K562 (cell line): ENCODE data around the gene DOK3. TPM values are rescaled to one million over a fixed set of nuclear protein-coding genes. Genes with fewer than 3 reads are reported as not detected.

ENCODE experiments used
- ARHGAP35 ChIP-seq: fragments of 450-650 bp; IDR thresholded peaks from 2 replicates; pipeline ENCODE4 v1.6.1; 2018; ENCODE audit not compliant: partially characterized antibody
- CBX1 ChIP-seq: sonication (generic); IDR thresholded peaks from 2 replicates; pipeline ENCODE4 v1.6.1; 2016; ENCODE audit warnings: antibody characterized with exemption, low read depth, mild to moderate bottlenecking
- CC2D1A ChIP-seq: fragments of 450-650 bp; IDR thresholded peaks from 2 replicates; pipeline ENCODE4 v1.6.1; 2017; ENCODE audit warnings: mild to moderate bottlenecking
- CCNT2 ChIP-seq: IDR thresholded peaks from 2 replicates; pipeline ENCODE4 v1.6.1; 2011; ENCODE audit warnings: borderline replicate concordance, low read depth, mild to moderate bottlenecking, moderate library complexity, mixed read lengths, low read length; ENCODE audit not compliant: insufficient read length; ENCODE audit errors: extremely low read depth
- E2F8 ChIP-seq: fragments of 450-650 bp; IDR thresholded peaks from 2 replicates; pipeline ENCODE4 v1.7.1; 2018; ENCODE audit warnings: mild to moderate bottlenecking, low read depth; ENCODE audit not compliant: partially characterized antibody
- FOXO4 ChIP-seq: fragments of 450-650 bp; formaldehyde crosslinking; IDR thresholded peaks from 2 replicates; pipeline ENCODE4 v1.4.0; 2020; ENCODE audit warnings: mild to moderate bottlenecking, moderate library complexity
- HMGXB4 ChIP-seq: sonication (generic); formaldehyde crosslinking; IDR thresholded peaks from 2 replicates; pipeline ENCODE4 v1.8.1; 2023; ENCODE audit warnings: mild to moderate bottlenecking, missing genetic modification reagents
- HOXB6 ChIP-seq: fragments of 250-450 bp; sonication (Bioruptor Pico); IDR thresholded peaks from 2 replicates; pipeline ENCODE4 v1.5.1; 2022; ENCODE audit warnings: mild to moderate bottlenecking, borderline replicate concordance
- HSF4 ChIP-seq: fragments of 250-450 bp; sonication (Bioruptor Pico); IDR thresholded peaks from 2 replicates; pipeline ENCODE4 v2.1.2; 2022; ENCODE audit warnings: mild to moderate bottlenecking, moderate library complexity, borderline replicate concordance
- MED1 ChIP-seq: sonication (generic); formaldehyde crosslinking; IDR thresholded peaks from 2 replicates; pipeline ENCODE4 v1.8.1; 2023; ENCODE audit warnings: missing genetic modification reagents, borderline replicate concordance
- MEF2A ChIP-seq: IDR thresholded peaks from 2 replicates; pipeline ENCODE4 v1.6.1; 2011; ENCODE audit warnings: low read depth, mild to moderate bottlenecking, low read length, moderate library complexity; ENCODE audit not compliant: control insufficient read depth
- MYBL2 ChIP-seq, 2 experiments: fragments of 450-650 bp in 1 of 2; sonication (generic) in 1 of 2; formaldehyde crosslinking in 1 of 2; IDR thresholded peaks; 2 replicates each; pipeline versions ENCODE4 v1.6.1 to v1.8.1; 2017 to 2022; ENCODE audit warnings: borderline replicate concordance in 1 of 2, inconsistent platforms in 1 of 2, low read depth in 1 of 2, mild to moderate bottlenecking in 1 of 2, missing genetic modification reagents in 1 of 2, moderate library complexity in 1 of 2
- SMAD1 ChIP-seq: fragments of 150-350 bp; IDR thresholded peaks from 2 replicates; pipeline ENCODE4 v1.6.1; 2014; ENCODE audit warnings: low read length, low read depth; ENCODE audit not compliant: partially characterized antibody
- TAF1 ChIP-seq: IDR thresholded peaks from 2 replicates; pipeline ENCODE4 v1.6.1; 2011; ENCODE audit warnings: mild to moderate bottlenecking, low read length, moderate library complexity; ENCODE audit not compliant: insufficient read depth, control insufficient read depth, severe bottlenecking; ENCODE audit errors: extremely low read depth
- ZC3H11A ChIP-seq: IDR thresholded peaks from 2 replicates; pipeline ENCODE4 v1.6.1; 2012; ENCODE audit warnings: low read depth, low read length, improper control_type of control experiment
- ZC3H8 ChIP-seq: fragments of 450-650 bp; IDR thresholded peaks from 2 replicates; pipeline ENCODE4 v1.6.1; 2017
- ZFP1 ChIP-seq: fragments of 450-650 bp; formaldehyde crosslinking; IDR thresholded peaks from 2 replicates; pipeline ENCODE4 v1.4.0; 2020; ENCODE audit warnings: mild to moderate bottlenecking, mixed read lengths
- ZFX ChIP-seq: sonication (generic); formaldehyde crosslinking; IDR thresholded peaks from 2 replicates; pipeline ENCODE4 v1.8.0; 2022; ENCODE audit warnings: mild to moderate bottlenecking, missing genetic modification reagents, moderate library complexity
- ZKSCAN8 ChIP-seq: fragments of 200-800 bp; sonication (Bioruptor generic); IDR thresholded peaks from 2 replicates; pipeline ENCODE4 v1.6.1; 2016; ENCODE audit warnings: missing genetic modification characterization, missing compliant biosample characterization
- ZNF780A ChIP-seq: fragments of 250-450 bp; sonication (Bioruptor Pico); IDR thresholded peaks from 2 replicates; pipeline ENCODE4 v1.5.0; 2021; ENCODE audit warnings: mild to moderate bottlenecking
- ZNF79 ChIP-seq: fragments of 250-450 bp; sonication (Bioruptor Pico); IDR thresholded peaks from 2 replicates; pipeline ENCODE4 v1.4.0; 2020; ENCODE audit warnings: low read depth, mild to moderate bottlenecking, moderate library complexity
- polyA plus RNA-seq, 8 experiments: library from polyadenylated mRNA; depleted of rRNA in 4 of 8; stranded (reverse) in 5 of 8; unstranded in 3 of 8; fragments of >200 nt; fragmentation: Nextera tagmentation in 2 of 8; fragmentation: Illumina TruSeq in 1 of 8; extraction: Ambion mirVana in 2 of 8; extraction: Trizol in 1 of 8; gene quantifications; 2 replicates each; pipeline versions ENCODE4 v1.2.1 to v1.2.3, GENCODE V29; 2011 to 2014; ENCODE audit warnings: inconsistent platforms in 1 of 8, missing spikeins in 1 of 8
- total RNA-seq, 7 experiments: library from RNA; depleted of rRNA in 6 of 7; stranded (reverse); fragments of >200 nt in 6 of 7; fragmentation: Illumina TruSeq in 2 of 7; extraction: Trizol in 2 of 7; gene quantifications; 2 replicates each; pipeline versions ENCODE4 v1.2.1 to v1.2.3, GENCODE V29; 2011 to 2021; ENCODE audit warnings: low replicate concordance in 1 of 7

DOK3 gene
- total and polyA plus RNA-seq, 9 of the 15 experiments (the other 6 are each of a cell fraction or from before 2014, with no cell fraction given), result 1.3 to 23.0 (median 8.0) TPM

- TF ChIP-seq ZKSCAN8 (no peak), HSF4 (CRISPR knock-in tag) (no peak), CCNT2 (peak; percentile 73), HMGXB4 (0 out of 2 replicates have a peak, but pooled peaks have one; percentile 15), E2F8 (peak; percentile 63), MED1 (CRISPR knock-in tag) (no peak), FOXO4 (CRISPR knock-in tag) (no peak), ZNF79 (CRISPR knock-in tag) (no peak), HOXB6 (CRISPR knock-in tag) (no peak), SMAD1 (no peak), TAF1 (peak; percentile 16), MYBL2 (IDR thresholded peaks at IDR 0.05; ENCODE audit: low read depth) (no peak), MYBL2 (CRISPR knock-in tag; IDR thresholded peaks at IDR 0.05; ENCODE audit: borderline replicate concordance) (no peak), CC2D1A (no peak), CBX1 (no peak), ZFX (CRISPR knock-in tag) (no peak), ZNF780A (CRISPR knock-in tag) (no peak), ZC3H8 (no peak), ZC3H11A (no peak), MEF2A (no peak), ARHGAP35 (no peak), ZFP1 (CRISPR knock-in tag) (no peak)
Observed at GRCh38 chr5:177454397-177455035, 55.1 kb downstream of the DOK3 start (continued).
